ENCODE measurements around the gene CALD1. TPM values are rescaled to one million over a fixed set of nuclear protein-coding genes. Genes with fewer than 3 reads are reported as not detected.

Gene CALD1
- polyA plus RNA-seq, 1 donor from 2014 or later = 8.0 TPM

DNA sequence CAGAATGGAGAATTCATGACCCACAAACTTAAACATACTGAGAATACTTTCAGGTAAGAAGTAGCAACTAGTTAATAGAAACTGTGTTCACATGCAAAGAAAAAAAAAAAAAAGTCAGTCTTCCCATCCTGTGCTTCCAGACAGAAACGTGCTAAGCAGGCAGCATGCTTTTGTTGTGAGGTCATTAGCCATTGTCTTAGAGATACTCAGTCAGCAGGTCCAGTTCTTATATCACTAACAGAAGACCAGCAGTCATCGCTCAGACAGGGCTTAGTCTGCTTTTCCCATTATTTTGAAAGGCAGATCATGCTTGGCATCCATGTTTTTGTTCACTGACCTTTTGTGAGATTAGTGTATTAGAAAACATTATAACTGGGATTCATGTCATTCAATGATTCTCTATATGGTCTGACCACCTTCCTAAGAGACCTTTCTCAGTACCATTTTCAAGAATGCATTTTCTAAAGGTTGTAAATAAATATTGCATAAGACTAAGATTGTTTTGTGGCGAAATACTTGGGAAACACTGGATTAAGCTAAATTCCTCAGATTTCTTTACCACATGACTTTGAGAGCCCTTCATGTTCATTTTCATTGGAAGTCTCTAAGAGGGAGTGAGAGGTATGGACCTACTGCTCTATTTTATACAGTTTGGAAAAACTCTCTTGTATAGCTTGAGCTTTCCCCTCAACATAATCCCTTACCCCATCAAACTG, 161.9 kb downstream of the CALD1 start:
- H4K20me1 ChIP-seq (ENCODE audit: insufficient read depth) = no peaks in the 10 kb centered on the region
- no peaks in the 10 kb centered on the region for H3K9me2 ChIP-seq (ENCODE audit: insufficient read depth, low read length)
- H3K9me3 ChIP-seq (ENCODE audit: low read length) = no peaks in the 10 kb centered on the region
- no peaks in the 10 kb centered on the region for H3K36me3 ChIP-seq (ENCODE audit: insufficient read depth, low read length)
- H3K79me2 ChIP-seq (replicated peaks; ENCODE audit: insufficient read depth, low read length) = no peaks in the 10 kb centered on the region
- no peaks in the 10 kb centered on the region for H3F3A ChIP-seq (ENCODE audit: insufficient read depth, low read length, poor library complexity, severe bottlenecking)
- H3K27me3 ChIP-seq (ENCODE audit: insufficient read depth, low read depth, low read length) = no peaks in the 10 kb centered on the region
- TF ChIP-seq SMC3 (conservative IDR thresholded peaks at IDR 0.05; ENCODE audit: poor library complexity) = no peak
- no peak for TF ChIP-seq EP300 (conservative IDR thresholded peaks at IDR 0.05; ENCODE audit: poor library complexity, severe bottlenecking)
- no peak for TF ChIP-seq CTCF (IDR thresholded peaks at IDR 0.05; ENCODE audit: poor library complexity, severe bottlenecking)
- no peak for TF ChIP-seq TAF1 (IDR thresholded peaks at IDR 0.05; ENCODE audit: low read depth)
- no peak for TF ChIP-seq EZH2 (IDR thresholded peaks at IDR 0.05; ENCODE audit: borderline replicate concordance, insufficient read depth, low read length, poor library complexity, severe bottlenecking)
- no peak for TF ChIP-seq POLR2AphosphoS5 (IDR thresholded peaks at IDR 0.05)
- TF ChIP-seq, protein P1, sequence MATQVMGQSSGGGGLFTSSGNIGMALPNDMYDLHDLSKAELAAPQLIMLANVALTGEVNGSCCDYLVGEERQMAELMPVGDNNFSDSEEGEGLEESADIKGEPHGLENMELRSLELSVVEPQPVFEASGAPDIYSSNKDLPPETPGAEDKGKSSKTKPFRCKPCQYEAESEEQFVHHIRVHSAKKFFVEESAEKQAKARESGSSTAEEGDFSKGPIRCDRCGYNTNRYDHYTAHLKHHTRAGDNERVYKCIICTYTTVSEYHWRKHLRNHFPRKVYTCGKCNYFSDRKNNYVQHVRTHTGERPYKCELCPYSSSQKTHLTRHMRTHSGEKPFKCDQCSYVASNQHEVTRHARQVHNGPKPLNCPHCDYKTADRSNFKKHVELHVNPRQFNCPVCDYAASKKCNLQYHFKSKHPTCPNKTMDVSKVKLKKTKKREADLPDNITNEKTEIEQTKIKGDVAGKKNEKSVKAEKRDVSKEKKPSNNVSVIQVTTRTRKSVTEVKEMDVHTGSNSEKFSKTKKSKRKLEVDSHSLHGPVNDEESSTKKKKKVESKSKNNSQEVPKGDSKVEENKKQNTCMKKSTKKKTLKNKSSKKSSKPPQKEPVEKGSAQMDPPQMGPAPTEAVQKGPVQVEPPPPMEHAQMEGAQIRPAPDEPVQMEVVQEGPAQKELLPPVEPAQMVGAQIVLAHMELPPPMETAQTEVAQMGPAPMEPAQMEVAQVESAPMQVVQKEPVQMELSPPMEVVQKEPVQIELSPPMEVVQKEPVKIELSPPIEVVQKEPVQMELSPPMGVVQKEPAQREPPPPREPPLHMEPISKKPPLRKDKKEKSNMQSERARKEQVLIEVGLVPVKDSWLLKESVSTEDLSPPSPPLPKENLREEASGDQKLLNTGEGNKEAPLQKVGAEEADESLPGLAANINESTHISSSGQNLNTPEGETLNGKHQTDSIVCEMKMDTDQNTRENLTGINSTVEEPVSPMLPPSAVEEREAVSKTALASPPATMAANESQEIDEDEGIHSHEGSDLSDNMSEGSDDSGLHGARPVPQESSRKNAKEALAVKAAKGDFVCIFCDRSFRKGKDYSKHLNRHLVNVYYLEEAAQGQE (IDR thresholded peaks at IDR 0.05; ENCODE audit: borderline replicate concordance) = no peak
- no peak for TF ChIP-seq MXI1 (conservative IDR thresholded peaks at IDR 0.05; ENCODE audit: poor library complexity, severe bottlenecking)
- no peak for TF ChIP-seq RAD21 (conservative IDR thresholded peaks at IDR 0.05)
- no peak overlapping the region for H3K9ac ChIP-seq (ENCODE audit: low read length)
- no peak overlapping the region for H3K4me2 ChIP-seq (ENCODE audit: low read length)
- H3K4me3 ChIP-seq (ENCODE audit: low read length) = no peak overlapping the region
- H2AFZ ChIP-seq (ENCODE audit: low read depth, low read length) = no peak overlapping the region
- no peak overlapping the region for H3K27ac ChIP-seq (ENCODE audit: low read length)

- Histone ChIP-seq H3K79me2 (replicated peaks; ENCODE audit: insufficient read depth, low read length) (no peaks in the 10 kb centered on the region), H3K9me3 (ENCODE audit: low read length) (no peaks in the 10 kb centered on the region), H4K20me1 (ENCODE audit: insufficient read depth) (no peaks in the 10 kb centered on the region), H3F3A (ENCODE audit: insufficient read depth, low read length, poor library complexity, severe bottlenecking) (no peaks in the 10 kb centered on the region), H3K27ac (ENCODE audit: low read length) (no peak overlapping the region), H3K4me3 (ENCODE audit: low read length) (no peak overlapping the region), H3K4me2 (ENCODE audit: low read length) (no peak overlapping the region), H3K36me3 (ENCODE audit: insufficient read depth, low read length) (no peaks in the 10 kb centered on the region), H3K27me3 (ENCODE audit: insufficient read depth, low read depth, low read length) (no peaks in the 10 kb centered on the region), H3K9ac (ENCODE audit: low read length) (no peak overlapping the region), H3K9me2 (ENCODE audit: insufficient read depth, low read length) (no peaks in the 10 kb centered on the region), H2AFZ (ENCODE audit: low read depth, low read length) (no peak overlapping the region)
- TF ChIP-seq TAF1 (IDR thresholded peaks at IDR 0.05; ENCODE audit: low read depth) (no peak), EP300 (conservative IDR thresholded peaks at IDR 0.05; ENCODE audit: poor library complexity, severe bottlenecking) (no peak), SMC3 (conservative IDR thresholded peaks at IDR 0.05; ENCODE audit: poor library complexity) (no peak), RAD21 (conservative IDR thresholded peaks at IDR 0.05) (no peak), MXI1 (conservative IDR thresholded peaks at IDR 0.05; ENCODE audit: poor library complexity, severe bottlenecking) (no peak), EZH2 (IDR thresholded peaks at IDR 0.05; ENCODE audit: borderline replicate concordance, insufficient read depth, low read length, poor library complexity, severe bottlenecking) (no peak), CTCF (IDR thresholded peaks at IDR 0.05; ENCODE audit: poor library complexity, severe bottlenecking) (no peak), POLR2AphosphoS5 (IDR thresholded peaks at IDR 0.05) (no peak)
- TF ChIP-seq, protein P1 (IDR thresholded peaks at IDR 0.05; ENCODE audit: borderline replicate concordance) = no peak
These were observed 162.5 kb downstream of the CALD1 start for GRCh38 chr7:134941952-134942351.
